ENCODE data around the gene SPDYC.
"Not testable (repeated sequence)": the region's sequence is repeated elsewhere in the genome, so short reads cannot be mapped to it uniquely, and the experiment has no call there.

SPDYC gene

GRCh38 chr11:65134240-65134951, 35.6 kb upstream of the SPDYC start, which contains the start of gene SYVN1:
TSS of gene SYVN1 (minus strand) at chr11:65134519. CDS start at chr11:65133601, 918 bp downstream.
- peak; percentile 83 for DNase-seq

- peak; percentile 95 for DNase-seq
Observed at GRCh38 chr11:65134952-65135632, 34.9 kb upstream of the SPDYC start.

- no peak for DNase-seq
Observed at GRCh38 chr11:65135633-65136145, 34.3 kb upstream of the SPDYC start.

- DNase-seq: no peak
Observed at GRCh38 chr11:65136515-65137096, 33.4 kb upstream of the SPDYC start.

- DNase-seq: no peak
Observed at GRCh38 chr11:65141896-65142494, 28.0 kb upstream of the SPDYC start.

DNA sequence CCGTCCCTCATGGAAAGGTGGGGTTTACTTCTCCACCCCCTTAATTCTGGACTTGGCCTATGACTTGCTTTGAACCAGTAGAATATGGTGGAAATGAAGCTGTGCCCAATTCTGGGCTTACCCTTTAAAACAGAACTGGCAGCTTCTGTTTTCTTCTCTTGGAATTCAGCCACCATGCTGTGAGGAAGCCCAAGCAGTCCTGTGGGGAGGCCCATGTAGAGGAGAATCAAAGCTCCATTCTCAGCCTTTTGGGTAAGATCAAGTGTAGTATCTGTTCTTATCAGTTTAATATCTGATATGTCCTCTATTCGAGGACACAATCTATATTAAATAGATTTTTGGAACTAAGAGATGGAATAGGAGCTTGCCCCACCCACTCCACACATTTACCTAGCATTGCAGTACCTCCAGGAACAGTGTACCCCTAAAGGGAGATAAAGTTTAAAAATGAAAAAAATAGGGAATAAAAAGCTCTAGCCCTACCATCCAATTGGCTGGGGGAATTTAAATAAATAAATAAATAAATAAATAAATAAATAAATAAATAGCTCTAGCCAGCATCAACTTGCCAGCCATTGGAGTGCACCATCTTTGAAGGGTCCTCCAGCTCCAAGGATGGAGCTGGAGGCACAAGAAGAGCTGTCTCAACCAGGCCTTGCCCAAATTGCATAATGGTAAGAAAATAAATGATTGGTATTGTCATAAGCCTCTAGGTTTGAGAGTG, 22.5 kb upstream of the SPDYC start:
- DNase-seq: no peak

DNA sequence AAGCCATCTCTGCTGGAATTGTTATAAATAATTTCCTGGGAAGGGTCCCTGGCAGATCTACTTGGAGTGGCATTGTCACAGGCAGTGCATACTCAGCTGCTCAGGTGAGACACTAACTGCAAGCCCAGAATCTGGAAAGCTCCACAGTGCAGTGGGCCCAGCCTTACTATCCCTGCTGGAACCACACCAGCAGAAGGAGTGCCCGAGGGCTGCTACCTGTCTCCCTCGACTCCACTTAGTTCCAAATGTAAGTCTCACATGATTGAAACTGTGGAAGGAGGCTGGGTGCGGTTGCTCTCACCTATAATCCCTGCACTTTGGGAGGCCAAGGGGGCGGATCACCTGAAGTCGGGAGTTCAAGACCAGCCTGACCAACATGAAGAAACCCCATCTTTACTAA, 21.4 kb upstream of the SPDYC start:
- no peak for DNase-seq

DNA sequence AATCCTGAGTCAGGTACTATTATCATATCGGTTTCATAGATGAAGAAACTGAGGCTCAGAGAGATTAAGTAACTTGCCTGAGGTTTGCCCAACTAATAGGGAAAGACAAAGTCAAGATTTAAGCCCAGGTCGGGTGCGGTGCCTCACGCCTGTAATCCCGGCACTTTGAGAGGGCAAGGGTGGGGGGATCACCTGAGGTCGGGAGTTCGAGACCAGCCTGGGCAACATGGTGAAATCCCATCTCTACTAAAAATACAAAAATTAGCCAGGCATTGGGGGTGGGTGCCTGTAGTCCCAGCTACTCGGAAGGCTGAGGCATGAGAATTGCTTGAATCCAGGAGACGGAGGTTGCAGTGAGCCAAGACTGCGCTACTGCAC, 19.9 kb upstream of the SPDYC start:
- DNase-seq: not testable (repeated sequence)

DNA sequence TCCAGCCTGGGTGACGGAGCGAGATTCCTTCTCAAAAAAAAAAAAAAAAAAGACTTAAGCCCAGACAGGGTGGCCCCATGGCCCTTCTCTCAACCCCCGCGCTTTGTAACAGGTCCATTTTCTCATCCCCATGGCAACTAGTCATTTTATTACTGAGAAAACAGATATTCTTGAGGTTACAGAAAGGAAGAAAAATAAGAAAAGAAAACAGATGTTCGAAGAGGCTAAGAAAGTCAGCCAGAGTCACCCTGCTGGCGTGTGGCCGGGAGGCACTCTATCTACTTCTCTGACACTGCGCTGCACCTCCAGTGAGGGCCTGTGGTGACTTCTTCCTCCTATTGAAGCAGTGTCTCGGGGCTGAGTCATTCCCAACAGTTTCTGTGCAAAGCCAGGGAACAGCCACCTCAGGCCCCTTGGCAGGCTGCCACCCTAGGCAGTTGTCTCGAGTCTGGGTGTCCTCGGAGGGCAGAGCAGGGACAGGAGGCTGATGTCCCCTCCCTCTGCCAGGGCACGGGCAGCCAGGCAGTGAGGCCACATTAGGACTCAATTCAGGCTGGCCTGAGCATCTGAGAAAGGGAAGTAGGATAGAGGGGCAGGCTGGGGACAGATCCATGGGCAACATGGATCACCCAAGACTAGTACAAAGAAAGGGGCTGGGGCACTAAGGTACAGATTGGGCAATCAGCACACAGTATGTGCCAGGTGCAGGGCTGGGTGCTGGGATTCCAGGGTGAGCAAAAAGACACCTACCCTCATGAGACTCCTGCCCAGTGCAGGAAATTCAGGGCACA, 19.3 kb upstream of the SPDYC start:
- DNase-seq: peak; percentile 58

DNA sequence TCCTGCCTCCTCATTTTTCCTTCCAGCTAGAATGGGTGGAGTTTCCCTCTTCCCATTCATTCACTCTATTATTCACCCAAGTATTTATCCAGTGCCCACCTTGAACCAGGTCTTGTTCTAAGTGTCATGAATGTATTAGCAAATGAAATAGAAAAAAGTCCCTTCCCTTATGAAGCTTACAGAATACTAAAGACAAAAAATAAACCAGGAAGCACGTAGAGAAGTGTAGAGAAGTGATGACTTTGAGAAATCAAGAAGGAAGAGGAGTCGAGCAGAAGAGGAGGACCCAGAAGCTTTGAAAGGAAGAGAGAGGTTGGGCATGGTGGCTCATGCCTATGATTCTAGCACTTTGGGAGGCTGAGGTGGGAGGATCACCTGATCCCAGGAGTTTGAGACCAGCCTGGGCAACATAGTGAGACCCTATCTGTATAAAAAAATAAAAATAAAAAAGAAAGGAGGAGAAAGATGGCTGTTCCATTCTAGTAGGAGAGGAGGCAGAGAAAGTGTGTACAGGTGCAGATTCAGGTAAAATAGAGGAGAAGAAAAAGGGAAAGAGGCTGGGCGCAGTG, 18.6 kb upstream of the SPDYC start:
- no peak for DNase-seq

DNA sequence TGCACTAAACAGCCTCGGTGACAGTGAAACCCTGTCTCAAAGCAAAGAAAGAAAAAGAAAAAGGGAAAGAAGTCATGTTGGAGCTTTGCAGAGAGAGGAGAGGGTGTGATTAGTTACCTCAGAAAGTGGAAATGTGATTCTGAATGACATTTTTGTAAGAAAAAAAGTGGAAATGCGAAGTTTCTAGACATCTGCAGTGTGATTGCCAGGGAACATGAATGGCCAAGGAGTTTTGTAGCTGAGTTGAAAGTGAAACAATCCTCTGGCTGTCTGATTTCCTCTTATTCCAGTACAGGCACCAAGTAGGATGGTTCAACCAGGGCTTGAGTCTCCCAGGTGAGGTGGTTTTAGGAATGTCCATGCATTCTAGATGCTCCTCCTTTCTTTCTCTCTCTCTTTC, 17.9 kb upstream of the SPDYC start:
- no peak for DNase-seq

GRCh38 chr11:65156256-65156655, 13.8 kb upstream of the SPDYC start:
- DNase-seq: no peak

DNA sequence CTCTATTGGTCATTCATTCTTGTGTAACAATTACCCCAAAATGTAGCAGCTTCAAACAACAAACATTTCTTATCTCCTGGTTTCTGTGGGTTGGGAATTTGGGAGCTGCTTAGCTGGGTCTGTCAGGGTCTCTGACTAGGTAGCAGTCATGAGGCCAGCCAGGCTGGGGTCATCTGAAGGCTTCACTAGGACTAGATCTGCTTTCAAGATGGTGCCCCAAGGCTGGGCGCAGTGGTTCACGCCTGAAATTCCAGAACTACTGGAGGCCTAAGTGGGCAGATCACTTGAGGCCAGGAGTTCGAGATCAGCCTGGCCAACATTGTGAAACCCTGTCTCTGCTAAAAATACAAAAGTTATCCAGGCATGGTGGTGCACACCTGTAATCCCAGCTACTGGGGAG, 13.1 kb upstream of the SPDYC start:
- DNase-seq: no peak

DNA sequence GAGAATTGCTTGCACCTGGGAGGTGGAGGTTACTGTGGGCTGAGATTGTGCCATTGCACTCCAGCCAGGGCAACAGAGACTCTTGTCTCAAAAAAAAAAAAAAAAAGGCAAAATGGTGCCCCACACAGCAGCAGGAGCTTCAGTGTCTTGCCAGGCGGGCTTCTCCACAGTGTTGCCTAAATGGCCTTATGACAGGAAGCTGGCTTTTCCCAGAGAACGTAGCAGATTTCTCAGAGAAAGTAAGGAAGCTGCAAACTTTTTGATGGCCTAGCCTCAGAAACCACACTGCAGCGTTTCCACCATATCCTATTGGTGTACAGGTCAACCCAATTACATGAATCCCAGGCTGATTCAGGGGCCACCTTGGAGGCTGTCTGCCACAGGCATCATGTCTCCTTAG, 12.7 kb upstream of the SPDYC start:
- DNase-seq: no peak

DNA sequence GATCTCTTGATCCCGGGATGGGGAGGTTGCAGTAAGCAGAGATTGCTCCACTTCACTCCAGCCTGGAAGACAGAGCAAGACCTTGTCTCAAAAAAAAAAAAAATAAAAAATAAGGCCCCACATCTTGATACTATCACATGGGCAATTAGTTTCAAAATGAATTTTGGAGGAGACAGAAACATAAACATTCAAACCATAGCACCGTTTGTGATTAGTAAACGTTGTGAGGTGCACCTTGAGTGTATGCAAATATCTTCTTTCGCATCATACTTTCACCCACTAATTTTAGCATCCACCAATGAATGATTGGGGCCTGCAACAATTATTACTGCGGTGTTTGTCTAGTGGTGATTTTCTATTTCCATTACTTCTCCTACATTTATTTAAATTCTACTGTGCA, 11.0 kb upstream of the SPDYC start:
- DNase-seq: no peak

- DNase-seq: no peak
Observed at GRCh38 chr11:65160643-65161042, 9.4 kb upstream of the SPDYC start.

GRCh38 chr11:65163684-65164083, 6.3 kb upstream of the SPDYC start:
- DNase-seq: no peak

DNA sequence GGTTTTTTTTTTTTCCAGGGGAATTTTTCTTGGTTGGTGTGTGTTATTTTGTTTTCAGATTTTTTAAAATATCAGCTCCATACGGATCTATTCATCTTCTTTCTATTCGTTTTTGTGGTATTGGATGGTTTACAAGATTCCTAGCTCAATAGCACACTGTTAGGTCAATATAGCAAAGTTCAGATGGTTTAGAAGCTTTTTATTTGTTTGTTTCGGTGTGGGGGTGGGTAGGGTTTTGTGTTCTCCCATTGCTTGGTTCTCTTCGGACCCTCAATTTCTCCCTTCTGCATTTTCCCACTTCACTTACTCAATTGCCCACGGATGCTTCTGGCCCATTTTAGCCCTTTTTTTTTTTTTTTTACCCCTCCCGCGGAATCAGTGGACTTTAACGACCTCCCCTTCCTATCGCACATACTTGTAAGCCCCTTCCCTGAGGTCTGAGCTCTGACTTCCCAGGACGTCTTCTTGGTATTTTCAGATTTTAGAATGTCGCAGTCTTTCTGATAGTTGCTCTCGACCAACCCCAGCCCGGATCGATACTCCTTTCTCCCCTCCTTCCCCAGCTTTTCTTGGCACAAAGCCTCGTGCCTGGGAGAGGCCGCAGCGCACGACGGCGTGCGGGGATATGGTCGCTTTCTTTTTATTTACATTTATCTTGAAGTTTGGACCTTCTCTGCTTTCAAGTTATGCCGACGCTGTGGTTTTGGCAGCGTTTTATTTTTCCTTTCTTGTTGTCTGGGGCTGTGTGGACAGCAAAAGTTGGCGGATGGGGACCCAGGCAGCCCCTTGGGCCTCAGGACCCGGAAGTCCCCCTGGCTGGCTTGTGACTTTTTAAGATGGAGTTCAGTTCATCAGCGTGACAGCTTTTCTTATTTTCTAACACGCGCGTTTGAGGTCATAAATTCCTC, 4.4 kb upstream of the SPDYC start:
- DNase-seq: no peak

GRCh38 chr11:65166893-65167292, 3.1 kb upstream of the SPDYC start:
- DNase-seq: no peak

- DNase-seq: no peak
Observed at GRCh38 chr11:65167656-65168055, 2.4 kb upstream of the SPDYC start.
